SW 1271 (cell line): ENCODE measurements around the gene CEP295NL.
"Not testable (repeated sequence)": the region's sequence is repeated elsewhere in the genome, so short reads cannot be mapped to it uniquely, and the experiment has no call there.

ENCODE experiments used
- DNase-seq, 2 experiments: peaks; one replicate each; lab custom pipeline; 2025; lab: John Stamatoyannopoulos, UW

Gene CEP295NL

GRCh38 chr17:78905116-78905515, 2.1 kb upstream of the CEP295NL start:
- DNase-seq, result no peak

GRCh38 chr17:78904371-78904770, 1.4 kb upstream of the CEP295NL start:
- no peak for DNase-seq

GRCh38 chr17:78902231-78902630, 770 bp downstream of the CEP295NL start:
- DNase-seq, result not testable (repeated sequence)

GRCh38 chr17:78901806-78902205, 1.2 kb downstream of the CEP295NL start:
- DNase-seq, result no peak

- DNase-seq, result no peak
These were observed 2.2 kb downstream of the CEP295NL start for GRCh38 chr17:78900816-78901215.

- no peak for DNase-seq
These were observed 3.4 kb downstream of the CEP295NL start for GRCh38 chr17:78899361-78900260.

GRCh38 chr17:78898947-78899346, 4.1 kb downstream of the CEP295NL start:
- no peak for DNase-seq

GRCh38 chr17:78898075-78898836, 4.7 kb downstream of the CEP295NL start:
- no peak for DNase-seq

GRCh38 chr17:78897664-78898047, 5.3 kb downstream of the CEP295NL start:
- no peak for DNase-seq

GRCh38 chr17:78896834-78897663, 6.0 kb downstream of the CEP295NL start:
- DNase-seq, result no peak

- no peak for DNase-seq
These were observed 6.7 kb downstream of the CEP295NL start for GRCh38 chr17:78896091-78896833.

- no peak for DNase-seq
These were observed 7.7 kb downstream of the CEP295NL start for GRCh38 chr17:78895322-78895721.

- no peak for DNase-seq
These were observed 9.3 kb downstream of the CEP295NL start for GRCh38 chr17:78893684-78894083.

GRCh38 chr17:78892936-78893379, 10.0 kb downstream of the CEP295NL start:
- DNase-seq, result no peak

- DNase-seq, result no peak
These were observed 10.5 kb downstream of the CEP295NL start for GRCh38 chr17:78892520-78892919.

- no peak for DNase-seq
These were observed 10.9 kb downstream of the CEP295NL start for GRCh38 chr17:78892062-78892456.

- DNase-seq, result no peak
These were observed 11.5 kb downstream of the CEP295NL start for GRCh38 chr17:78891406-78892061.

- DNase-seq, result no peak
These were observed 12.5 kb downstream of the CEP295NL start for GRCh38 chr17:78890498-78890897.

- DNase-seq, result not testable (repeated sequence)
These were observed 12.9 kb downstream of the CEP295NL start for GRCh38 chr17:78890096-78890495.

GRCh38 chr17:78889531-78889930, 13.5 kb downstream of the CEP295NL start:
- DNase-seq, result no peak
